Measurements from ENCODE around the gene GGA1.
"Not testable (repeated sequence)": the region's sequence is repeated elsewhere in the genome, so short reads cannot be mapped to it uniquely, and the experiment has no call there.

GGA1 gene

GRCh38 chr22:37609240-37610152, 862 bp downstream of the GGA1 start:
- DNase-seq (ENCODE audit: low read depth in 2 of 2) = no peak

GRCh38 chr22:37610153-37610475, 1.5 kb downstream of the GGA1 start:
- DNase-seq (ENCODE audit: low read depth in 2 of 2) = not testable (repeated sequence)

- DNase-seq (ENCODE audit: low read depth in 2 of 2) = no peak
Observed at GRCh38 chr22:37610480-37611129, 2.0 kb downstream of the GGA1 start.

GRCh38 chr22:37611207-37611606, 2.6 kb downstream of the GGA1 start:
- DNase-seq (ENCODE audit: low read depth in 2 of 2) = no peak

GRCh38 chr22:37616201-37617083, 7.8 kb downstream of the GGA1 start:
- no peak for DNase-seq (ENCODE audit: low read depth in 2 of 2)

- DNase-seq (ENCODE audit: low read depth in 2 of 2) = no peak
Observed at GRCh38 chr22:37617431-37617830, 8.8 kb downstream of the GGA1 start.

- no peak for DNase-seq (ENCODE audit: low read depth in 2 of 2)
Observed at GRCh38 chr22:37618072-37618656, 9.5 kb downstream of the GGA1 start.

GRCh38 chr22:37618674-37619073, 10.0 kb downstream of the GGA1 start:
- DNase-seq (ENCODE audit: low read depth in 2 of 2) = no peak

- no peak for DNase-seq (ENCODE audit: low read depth in 2 of 2)
Observed at GRCh38 chr22:37619991-37620390, 11.4 kb downstream of the GGA1 start.

- DNase-seq (ENCODE audit: low read depth in 2 of 2) = no peak
Observed at GRCh38 chr22:37621352-37621860, 12.8 kb downstream of the GGA1 start.

- DNase-seq (ENCODE audit: low read depth in 2 of 2) = no peak
Observed at GRCh38 chr22:37623075-37624016, 14.7 kb downstream of the GGA1 start.

- no peak for DNase-seq (ENCODE audit: low read depth in 2 of 2)
Observed at GRCh38 chr22:37624017-37624365, 15.4 kb downstream of the GGA1 start.

GRCh38 chr22:37624876-37625275, 16.2 kb downstream of the GGA1 start:
- no peak for DNase-seq (ENCODE audit: low read depth in 2 of 2)

GRCh38 chr22:37625737-37626136, 17.1 kb downstream of the GGA1 start:
- DNase-seq (ENCODE audit: low read depth in 2 of 2) = no peak

GRCh38 chr22:37626144-37626543, 17.5 kb downstream of the GGA1 start:
- no peak for DNase-seq (ENCODE audit: low read depth in 2 of 2)

- no peak for DNase-seq (ENCODE audit: low read depth in 2 of 2)
Observed at GRCh38 chr22:37626556-37627075, 18.0 kb downstream of the GGA1 start.

GRCh38 chr22:37627121-37627520, 18.5 kb downstream of the GGA1 start:
- DNase-seq (ENCODE audit: low read depth in 2 of 2) = no peak

GRCh38 chr22:37627545-37627944, 18.9 kb downstream of the GGA1 start:
- no peak for DNase-seq (ENCODE audit: low read depth in 2 of 2)

- no peak for DNase-seq (ENCODE audit: low read depth in 2 of 2)
Observed at GRCh38 chr22:37628830-37629229, 20.2 kb downstream of the GGA1 start.

GRCh38 chr22:37629928-37630327, 21.3 kb downstream of the GGA1 start:
- DNase-seq (ENCODE audit: low read depth in 2 of 2) = no peak

All from stimulated activated CD8-positive, alpha-beta memory T cell treated with anti-CD3 and anti-CD28 coated beads, Interleukin-15, amount 100 ng/mL, for 4 hours (primary cell).